SH-SY5Y (cell line): ENCODE measurements around the gene SNX5.

Experiments used
- GATA2 ChIP-seq: IDR thresholded peaks from 2 replicates; pipeline ENCODE4 v1.6.1; 2011; ENCODE audit warnings: mild to moderate bottlenecking, low read depth, low read length
- GATA3 ChIP-seq: IDR thresholded peaks from 2 replicates; pipeline ENCODE4 v1.6.1; 2011; ENCODE audit warnings: low read depth, mild to moderate bottlenecking, low read length, moderate library complexity

DNA sequence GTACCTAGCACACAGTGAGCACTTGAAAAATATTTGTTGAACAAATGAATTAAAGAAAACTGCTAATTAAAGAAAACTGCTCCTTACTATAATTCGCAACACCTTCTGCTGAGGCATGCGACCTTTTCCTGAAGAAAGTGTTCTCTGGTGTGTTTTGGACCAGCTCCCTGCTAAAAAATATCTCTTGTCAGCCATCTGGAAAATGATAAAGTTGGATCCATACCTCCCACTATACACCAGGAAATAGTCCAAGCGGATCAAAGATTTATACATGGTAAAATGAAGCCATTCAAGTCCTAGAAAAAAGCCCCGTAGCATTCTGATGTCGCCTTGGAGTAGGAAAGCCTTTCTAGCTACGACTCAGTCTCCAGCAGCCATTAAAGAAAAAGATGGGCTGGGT lies 45.8 kb upstream of the SNX5 start:
- TF ChIP-seq GATA3 (no peak), GATA2 (no peak)
